KMS-11 (cell line): ENCODE results near the gene HOXC5.
"Not testable (repeated sequence)": the region's sequence is repeated elsewhere in the genome, so short reads cannot be mapped to it uniquely, and the experiment has no call there.

ENCODE experiments used
- H2AFZ ChIP-seq: fragments of 200-600 bp; sonication (generic); 2 replicates; pipeline ENCODE4 v1.6.1; 2016; ENCODE audit warnings: antibody characterized with exemption, mixed run types, low read depth
- H3K27ac ChIP-seq: fragments of 200-600 bp; sonication (generic); 2 replicates; pipeline ENCODE4 v1.6.1; 2016; ENCODE audit warnings: mild to moderate bottlenecking, mixed run types
- H3K27me3 ChIP-seq: fragments of 200-600 bp; sonication (generic); 2 replicates; pipeline ENCODE4 v1.6.1; 2017; ENCODE audit warnings: mild to moderate bottlenecking, low read depth, mixed run types, moderate library complexity; ENCODE audit not compliant: insufficient read depth
- H3K36me3 ChIP-seq: fragments of 200-600 bp; sonication (generic); 2 replicates; pipeline ENCODE4 v1.6.1; 2017; ENCODE audit warnings: mild to moderate bottlenecking, mixed run types; ENCODE audit not compliant: insufficient read depth
- H3K4me1 ChIP-seq: fragments of 200-600 bp; sonication (generic); 2 replicates; pipeline ENCODE4 v1.6.1; 2016; ENCODE audit warnings: mild to moderate bottlenecking, low read depth, mixed run types; ENCODE audit not compliant: poor library complexity, severe bottlenecking
- H3K4me2 ChIP-seq: fragments of 200-600 bp; sonication (generic); 2 replicates; pipeline ENCODE4 v1.7.0; 2016; ENCODE audit warnings: mild to moderate bottlenecking, mixed run types
- H3K4me3 ChIP-seq: fragments of 200-600 bp; sonication (generic); IDR thresholded peaks from 2 replicates; pipeline ENCODE4 v1.6.1; 2017; ENCODE audit warnings: low read depth, low read length, mixed read lengths; ENCODE audit not compliant: insufficient read depth
- H3K79me2 ChIP-seq: fragments of 200-600 bp; sonication (generic); 2 replicates; pipeline ENCODE4 v1.6.1; 2016; ENCODE audit warnings: low read depth, mixed run types; ENCODE audit not compliant: insufficient read depth
- H3K9ac ChIP-seq: fragments of 200-600 bp; sonication (generic); 2 replicates; pipeline ENCODE4 v1.6.1; 2016; ENCODE audit warnings: mild to moderate bottlenecking, mixed run types
- H4K20me1 ChIP-seq: fragments of 200-600 bp; sonication (generic); 2 replicates; pipeline ENCODE4 v1.6.1; 2016; ENCODE audit warnings: mild to moderate bottlenecking, mixed run types; ENCODE audit not compliant: insufficient read depth
- TF ChIP-seq, protein P1 (sequence below): fragments of 200-600 bp; sonication (generic); conservative IDR thresholded peaks from 2 replicates; pipeline ENCODE4 v1.6.1; 2017; ENCODE audit warnings: low read depth, mild to moderate bottlenecking, antibody characterized with exemption, low read length, moderate library complexity, mixed read lengths

Gene HOXC5

DNA sequence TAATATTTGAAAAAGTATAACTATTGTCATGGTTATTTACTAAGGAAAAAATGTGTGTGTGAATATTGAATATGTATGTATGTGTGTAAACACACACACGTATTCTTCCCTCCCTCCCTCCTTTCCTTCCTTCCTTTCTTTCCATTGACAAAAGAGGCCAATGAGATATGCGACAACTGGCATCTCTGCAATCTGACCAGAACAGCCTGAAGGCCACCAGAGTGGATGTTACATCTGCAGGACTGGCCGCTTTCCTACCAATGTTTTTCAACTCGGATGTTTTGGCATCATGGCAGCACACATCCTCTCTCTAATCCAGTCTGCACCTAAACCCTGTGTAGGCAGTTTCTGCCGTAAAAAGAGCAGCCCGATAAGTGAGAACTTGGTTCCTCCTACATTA is 41.5 kb downstream of the HOXC5 start:
- Histone ChIP-seq H4K20me1 (no peaks in the 10 kb centered on the region), H3K79me2 (no peaks in the 10 kb centered on the region), H3K27me3 (peaks cover 24% of the 10 kb centered on the region; the same call in 1 of the 2 replicates), H3K9ac (no peak overlapping the region), H3K4me3 (no peak overlapping the region), H3K36me3 (no peaks in the 10 kb centered on the region), H3K4me2 (no peak overlapping the region), H2AFZ (no peak overlapping the region), H3K27ac (no peak overlapping the region), H3K4me1 (no peaks in the 10 kb centered on the region)
- TF ChIP-seq, protein P1, sequence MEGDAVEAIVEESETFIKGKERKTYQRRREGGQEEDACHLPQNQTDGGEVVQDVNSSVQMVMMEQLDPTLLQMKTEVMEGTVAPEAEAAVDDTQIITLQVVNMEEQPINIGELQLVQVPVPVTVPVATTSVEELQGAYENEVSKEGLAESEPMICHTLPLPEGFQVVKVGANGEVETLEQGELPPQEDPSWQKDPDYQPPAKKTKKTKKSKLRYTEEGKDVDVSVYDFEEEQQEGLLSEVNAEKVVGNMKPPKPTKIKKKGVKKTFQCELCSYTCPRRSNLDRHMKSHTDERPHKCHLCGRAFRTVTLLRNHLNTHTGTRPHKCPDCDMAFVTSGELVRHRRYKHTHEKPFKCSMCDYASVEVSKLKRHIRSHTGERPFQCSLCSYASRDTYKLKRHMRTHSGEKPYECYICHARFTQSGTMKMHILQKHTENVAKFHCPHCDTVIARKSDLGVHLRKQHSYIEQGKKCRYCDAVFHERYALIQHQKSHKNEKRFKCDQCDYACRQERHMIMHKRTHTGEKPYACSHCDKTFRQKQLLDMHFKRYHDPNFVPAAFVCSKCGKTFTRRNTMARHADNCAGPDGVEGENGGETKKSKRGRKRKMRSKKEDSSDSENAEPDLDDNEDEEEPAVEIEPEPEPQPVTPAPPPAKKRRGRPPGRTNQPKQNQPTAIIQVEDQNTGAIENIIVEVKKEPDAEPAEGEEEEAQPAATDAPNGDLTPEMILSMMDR: no peak

DNA sequence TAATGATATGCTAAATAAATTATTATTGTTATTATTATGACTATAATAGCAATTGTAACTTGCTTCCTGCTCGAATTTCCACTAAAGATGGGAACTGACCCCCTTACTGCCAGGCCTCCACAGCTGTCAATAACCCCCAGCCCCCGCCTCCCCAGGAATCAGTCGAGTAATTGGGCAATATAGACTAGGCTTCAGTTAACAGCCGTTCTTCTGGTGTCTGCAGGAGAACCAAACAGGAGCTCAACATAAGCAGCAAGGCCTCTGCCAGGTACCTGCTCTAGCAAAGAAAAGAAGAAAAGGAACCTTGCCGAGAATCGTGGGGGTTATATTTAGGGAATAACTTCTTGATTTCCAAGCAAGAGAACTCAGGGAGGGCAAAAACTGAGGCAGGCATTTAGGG is 42.6 kb downstream of the HOXC5 start:
- H2AFZ ChIP-seq: no peak overlapping the region
- no peak overlapping the region for H3K4me2 ChIP-seq
- H3K79me2 ChIP-seq: no peaks in the 10 kb centered on the region
- H3K4me3 ChIP-seq: no peak overlapping the region
- H3K9ac ChIP-seq: no peak overlapping the region
- no peaks in the 10 kb centered on the region for H3K36me3 ChIP-seq
- H4K20me1 ChIP-seq: no peaks in the 10 kb centered on the region
- H3K27ac ChIP-seq: no peak overlapping the region
- peaks cover 26% of the 10 kb centered on the region; the same call in 1 of the 2 replicates for H3K27me3 ChIP-seq
- TF ChIP-seq, protein P1: no peak
- H3K4me1 ChIP-seq: no peaks in the 10 kb centered on the region

DNA sequence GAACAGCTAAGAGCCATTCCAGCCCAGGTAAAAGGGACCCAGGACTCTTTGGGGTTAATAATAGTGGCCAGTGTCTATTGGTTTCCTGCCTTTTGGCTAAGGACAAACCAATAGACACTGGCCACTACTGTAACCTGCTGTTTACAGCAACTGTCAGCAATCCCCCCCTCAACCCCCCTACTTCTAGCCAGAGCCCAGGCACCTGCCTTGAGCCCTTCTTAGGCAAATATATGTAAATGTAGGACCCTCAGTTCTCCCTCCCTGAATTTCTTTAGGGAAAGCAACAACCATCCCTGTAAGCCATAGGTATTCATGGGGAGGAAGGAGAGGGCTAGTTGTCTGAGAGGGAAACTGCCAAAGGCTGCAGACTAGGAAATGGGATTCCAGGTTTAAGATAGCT is 43.1 kb downstream of the HOXC5 start:
- Histone ChIP-seq H3K27ac (no peak overlapping the region), H3K36me3 (no peaks in the 10 kb centered on the region), H2AFZ (no peak overlapping the region), H3K9ac (no peak overlapping the region), H3K4me1 (no peaks in the 10 kb centered on the region), H3K27me3 (peaks cover 27% of the 10 kb centered on the region; the same call in 1 of the 2 replicates), H3K4me3 (no peak overlapping the region), H3K79me2 (no peaks in the 10 kb centered on the region), H4K20me1 (no peaks in the 10 kb centered on the region), H3K4me2 (no peak overlapping the region)
- TF ChIP-seq, protein P1: no peak

DNA sequence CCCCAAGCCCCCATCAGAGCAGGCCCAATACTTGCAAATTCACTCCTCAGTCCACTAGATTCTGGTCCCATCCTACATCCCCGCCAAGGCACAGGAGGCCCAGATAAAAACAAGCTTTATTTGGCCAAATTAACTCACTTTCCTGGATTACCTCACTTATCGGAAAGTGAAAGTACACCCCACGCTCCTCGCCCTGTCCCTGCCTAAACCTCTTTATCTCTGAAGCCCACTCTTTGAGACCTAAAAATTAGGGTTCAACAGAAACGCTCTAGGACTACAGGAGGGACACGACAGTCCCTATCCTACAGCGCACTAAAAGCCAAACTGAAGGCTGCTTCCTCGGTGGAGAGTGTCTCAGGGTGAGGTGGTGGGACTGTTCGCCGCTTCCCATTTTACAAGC is 45.0 kb downstream of the HOXC5 start:
- not testable (repeated sequence) for H3K79me2 ChIP-seq, H2AFZ ChIP-seq, H3K36me3 ChIP-seq, H4K20me1 ChIP-seq, H3K4me3 ChIP-seq, H3K9ac ChIP-seq, H3K27ac ChIP-seq, H3K4me1 ChIP-seq, H3K4me2 ChIP-seq
- peaks cover 39% of the 10 kb centered on the region; the same call in 1 of the 2 replicates for H3K27me3 ChIP-seq

DNA sequence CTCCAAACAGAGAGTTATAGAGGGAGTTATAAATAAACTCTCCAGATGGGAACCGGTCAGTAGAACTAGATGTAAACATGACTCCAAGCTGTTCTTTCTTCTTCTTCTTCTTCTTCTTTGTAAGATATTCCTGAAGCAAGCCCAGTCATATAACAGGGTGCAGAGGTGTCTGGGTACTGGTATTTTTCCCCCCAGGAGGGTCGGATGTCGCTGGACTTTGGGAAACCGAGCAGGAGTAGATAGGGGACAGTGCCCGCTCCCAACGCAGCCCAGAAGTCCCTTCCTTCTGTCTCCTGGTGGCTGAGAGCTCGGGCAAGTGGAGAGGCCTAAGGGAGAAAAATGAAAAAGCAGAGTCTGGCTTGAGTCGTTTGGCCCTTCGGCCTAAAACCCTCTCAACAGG is 46.3 kb downstream of the HOXC5 start:
- not testable (repeated sequence) for H3K4me3 ChIP-seq, H4K20me1 ChIP-seq, H3K4me2 ChIP-seq, H3K4me1 ChIP-seq, H2AFZ ChIP-seq, H3K9ac ChIP-seq, H3K36me3 ChIP-seq, H3K27ac ChIP-seq, H3K79me2 ChIP-seq
- H3K27me3 ChIP-seq: peaks cover 45% of the 10 kb centered on the region

DNA sequence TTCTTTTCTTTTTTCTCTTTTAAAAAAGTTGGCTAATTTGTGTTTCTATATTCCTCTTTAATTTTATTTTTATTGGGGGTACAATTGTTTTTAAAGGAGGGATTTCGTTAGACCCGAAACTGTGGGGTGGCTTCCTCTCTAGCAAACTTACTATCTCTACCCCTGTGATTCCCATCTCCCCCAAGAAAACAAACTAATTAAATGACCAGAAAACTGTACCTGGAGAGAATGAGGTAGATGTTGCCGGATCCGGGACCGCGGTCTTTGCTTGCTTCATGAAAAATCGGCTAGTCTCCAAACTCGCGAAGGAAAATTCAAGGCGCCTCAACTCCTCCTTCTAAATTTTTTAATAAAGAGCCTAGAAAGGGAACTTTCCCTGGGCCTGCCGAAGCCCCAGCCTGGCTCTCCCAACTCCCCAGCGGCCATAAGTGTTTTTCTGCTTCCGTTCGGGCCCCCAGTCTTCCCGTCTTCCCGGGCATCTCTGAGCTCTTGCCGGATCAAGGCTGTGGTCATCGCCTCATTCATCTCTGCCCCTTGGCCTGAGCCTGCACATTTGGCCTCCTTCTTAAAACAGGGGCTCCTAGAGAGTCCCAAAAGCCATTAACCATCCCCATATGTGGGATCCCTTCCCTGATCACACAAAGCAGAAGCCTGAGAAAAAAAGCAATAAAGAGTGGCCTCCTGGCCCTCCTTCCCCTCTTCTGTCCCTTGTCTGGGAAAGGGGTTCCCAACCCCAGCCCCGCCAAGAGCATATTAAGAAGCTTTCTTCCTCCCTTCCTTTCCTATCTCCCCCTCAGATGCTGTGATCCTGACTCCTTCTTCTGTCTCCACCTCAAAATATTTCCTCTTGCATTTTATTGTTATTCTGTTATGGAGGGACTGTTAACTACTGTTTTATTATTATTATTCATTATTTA is 47.4 kb downstream of the HOXC5 start:
- not testable (repeated sequence) for H2AFZ ChIP-seq, H3K9ac ChIP-seq, H3K4me1 ChIP-seq, H4K20me1 ChIP-seq, H3K4me2 ChIP-seq, H3K79me2 ChIP-seq, H3K27ac ChIP-seq, H3K4me3 ChIP-seq, H3K36me3 ChIP-seq
- peaks cover 50% of the 10 kb centered on the region for H3K27me3 ChIP-seq

DNA sequence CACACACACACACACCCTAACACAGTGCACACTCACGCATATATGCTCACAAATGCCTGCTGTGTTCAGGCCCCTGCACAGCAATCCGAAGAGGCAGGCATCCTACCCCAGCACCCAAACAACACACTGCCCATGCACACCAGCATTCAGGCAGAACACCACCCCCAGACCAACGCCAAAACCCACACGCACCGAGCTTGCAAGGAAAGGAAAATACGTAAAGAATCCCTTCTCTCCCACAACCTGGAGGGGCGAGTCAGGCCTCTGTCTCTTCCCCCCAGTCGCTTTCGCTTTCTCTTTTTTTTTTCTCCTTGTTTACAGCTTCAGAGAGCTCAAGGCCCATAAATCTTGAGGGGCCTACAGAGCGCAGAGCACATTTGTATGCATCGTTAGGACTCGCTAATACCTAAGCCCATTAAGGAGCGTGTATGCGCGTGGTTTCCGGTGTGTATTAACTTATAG is 48.2 kb downstream of the HOXC5 start:
- not testable (repeated sequence) for H4K20me1 ChIP-seq, H2AFZ ChIP-seq, H3K36me3 ChIP-seq, H3K9ac ChIP-seq, H3K4me3 ChIP-seq, H3K27ac ChIP-seq, H3K79me2 ChIP-seq, H3K4me1 ChIP-seq, H3K4me2 ChIP-seq
- peaks cover 53% of the 10 kb centered on the region for H3K27me3 ChIP-seq
